ENCODE measurements around the gene HOXB7. TPM values are rescaled to one million over a fixed set of nuclear protein-coding genes. Genes with fewer than 3 reads are reported as not detected.

Gene HOXB7
- total RNA-seq, 1 donor from 2014 or later = 1.0 TPM

- H3K36me3 ChIP-seq (ENCODE audit: control insufficient read depth in 3 of 3, insufficient read depth in 3 of 3, low read length in 3 of 3) = no peaks in the 10 kb centered on the region
- H3K27me3 ChIP-seq (ENCODE audit: control insufficient read depth in 3 of 3, insufficient read depth in 3 of 3, low read length in 3 of 3) = peaks cover 96 to 98% (median 97%) of the 10 kb centered on the region in 3 donors
- no peak overlapping the region for H3K27ac ChIP-seq (ENCODE audit: low read depth, low read length)
- H3K9me3 ChIP-seq (ENCODE audit: control insufficient read depth in 3 of 3, low read length in 3 of 3) = no peaks in the 10 kb centered on the region
- H3K4me3 ChIP-seq (ENCODE audit: low read length in 3 of 3) = no peak overlapping the region
- H3K4me1 ChIP-seq (ENCODE audit: control insufficient read depth in 3 of 3, insufficient read depth in 3 of 3, low read length in 3 of 3) = peaks cover 8 to 12% (median 9%) of the 10 kb centered on the region in 3 donors
- no peak overlapping the region for H3K9ac ChIP-seq (ENCODE audit: low read depth in 1 of 3, low read length in 3 of 3)
Observed at GRCh38 chr17:48630009-48630924, 19.4 kb upstream of the HOXB7 start.

GRCh38 chr17:48629411-48629759 lies 18.6 kb upstream of the HOXB7 start:
- H3K9ac ChIP-seq (ENCODE audit: low read depth in 1 of 3, low read length in 3 of 3) = no peak overlapping the region
- no peak overlapping the region for H3K27ac ChIP-seq (ENCODE audit: low read depth, low read length)
- H3K27me3 ChIP-seq (ENCODE audit: control insufficient read depth in 3 of 3, insufficient read depth in 3 of 3, low read length in 3 of 3) = peaks cover 95 to 98% (median 97%) of the 10 kb centered on the region in 3 donors
- no peaks in the 10 kb centered on the region for H3K9me3 ChIP-seq (ENCODE audit: control insufficient read depth in 3 of 3, low read length in 3 of 3)
- no peak overlapping the region for H3K4me3 ChIP-seq (ENCODE audit: low read length in 3 of 3)
- H3K4me1 ChIP-seq (ENCODE audit: control insufficient read depth in 3 of 3, insufficient read depth in 3 of 3, low read length in 3 of 3) = peaks cover 12 to 17% (median 13%) of the 10 kb centered on the region in 3 donors
- no peaks in the 10 kb centered on the region for H3K36me3 ChIP-seq (ENCODE audit: control insufficient read depth in 3 of 3, insufficient read depth in 3 of 3, low read length in 3 of 3)

GRCh38 chr17:48628649-48629410 lies 18.0 kb upstream of the HOXB7 start:
- Histone ChIP-seq H3K27ac (ENCODE audit: low read depth, low read length) (no peak overlapping the region), H3K36me3 (ENCODE audit: control insufficient read depth in 3 of 3, insufficient read depth in 3 of 3, low read length in 3 of 3) (no peaks in the 10 kb centered on the region), H3K27me3 (ENCODE audit: control insufficient read depth in 3 of 3, insufficient read depth in 3 of 3, low read length in 3 of 3) (peaks cover 96 to 99% (median 97%) of the 10 kb centered on the region in 3 donors), H3K9me3 (ENCODE audit: control insufficient read depth in 3 of 3, low read length in 3 of 3) (no peaks in the 10 kb centered on the region), H3K9ac (ENCODE audit: low read depth in 1 of 3, low read length in 3 of 3) (no peak overlapping the region), H3K4me1 (ENCODE audit: control insufficient read depth in 3 of 3, insufficient read depth in 3 of 3, low read length in 3 of 3) (peaks cover 12 to 15% (median 13%) of the 10 kb centered on the region in 3 donors), H3K4me3 (ENCODE audit: low read length in 3 of 3) (no peak overlapping the region)

GRCh38 chr17:48627623-48628521 lies 17.1 kb upstream of the HOXB7 start:
- Histone ChIP-seq H3K36me3 (ENCODE audit: control insufficient read depth in 3 of 3, insufficient read depth in 3 of 3, low read length in 3 of 3) (no peaks in the 10 kb centered on the region), H3K27ac (ENCODE audit: low read depth, low read length) (no peak overlapping the region), H3K27me3 (ENCODE audit: control insufficient read depth in 3 of 3, insufficient read depth in 3 of 3, low read length in 3 of 3) (peaks cover 96 to 99% (median 97%) of the 10 kb centered on the region in 3 donors), H3K9me3 (ENCODE audit: control insufficient read depth in 3 of 3, low read length in 3 of 3) (no peaks in the 10 kb centered on the region), H3K4me3 (ENCODE audit: low read length in 3 of 3) (no peak overlapping the region), H3K9ac (ENCODE audit: low read depth in 1 of 3, low read length in 3 of 3) (no peak overlapping the region), H3K4me1 (ENCODE audit: control insufficient read depth in 3 of 3, insufficient read depth in 3 of 3, low read length in 3 of 3) (peaks cover 12 to 15% (median 13%) of the 10 kb centered on the region in 3 donors)

GRCh38 chr17:48627118-48627597 lies 16.3 kb upstream of the HOXB7 start:
- Histone ChIP-seq H3K4me3 (ENCODE audit: low read length in 3 of 3) (no peak overlapping the region), H3K9ac (ENCODE audit: low read depth in 1 of 3, low read length in 3 of 3) (no peak overlapping the region), H3K9me3 (ENCODE audit: control insufficient read depth in 3 of 3, low read length in 3 of 3) (no peaks in the 10 kb centered on the region), H3K27ac (ENCODE audit: low read depth, low read length) (no peak overlapping the region), H3K27me3 (ENCODE audit: control insufficient read depth in 3 of 3, insufficient read depth in 3 of 3, low read length in 3 of 3) (peaks cover 96 to 99% (median 97%) of the 10 kb centered on the region in 3 donors), H3K4me1 (ENCODE audit: control insufficient read depth in 3 of 3, insufficient read depth in 3 of 3, low read length in 3 of 3) (peaks cover 12 to 15% (median 13%) of the 10 kb centered on the region in 3 donors), H3K36me3 (ENCODE audit: control insufficient read depth in 3 of 3, insufficient read depth in 3 of 3, low read length in 3 of 3) (no peaks in the 10 kb centered on the region)

GRCh38 chr17:48626245-48627117 lies 15.7 kb upstream of the HOXB7 start, which contains the start of gene HOXB9:
Gene HOXB9, minus strand, starts transcription at chr17:48626358. Its CDS starts 89 bp downstream, at chr17:48626269.
- H3K9ac ChIP-seq (ENCODE audit: low read depth in 1 of 3, low read length in 3 of 3) = peak within 1 kb of the TSS in 2 of 3 donors; percentile 40 to 42
- peaks cover 96 to 99% (median 97%) of the 10 kb centered on the region in 3 donors for H3K27me3 ChIP-seq (ENCODE audit: control insufficient read depth in 3 of 3, insufficient read depth in 3 of 3, low read length in 3 of 3)
- H3K27ac ChIP-seq (ENCODE audit: low read depth, low read length) = no peak within 1 kb of the TSS
- no peaks in the 10 kb centered on the region for H3K9me3 ChIP-seq (ENCODE audit: control insufficient read depth in 3 of 3, low read length in 3 of 3)
- H3K36me3 ChIP-seq (ENCODE audit: control insufficient read depth in 3 of 3, insufficient read depth in 3 of 3, low read length in 3 of 3) = no peaks in the 10 kb centered on the region
- peaks cover 12 to 15% (median 13%) of the 10 kb centered on the region in 3 donors for H3K4me1 ChIP-seq (ENCODE audit: control insufficient read depth in 3 of 3, insufficient read depth in 3 of 3, low read length in 3 of 3)
- peak within 1 kb of the TSS; percentile 43 to 57 (median 49) for H3K4me3 ChIP-seq (ENCODE audit: low read length in 3 of 3)

GRCh38 chr17:48625495-48626244 lies 14.9 kb upstream of the HOXB7 start:
- H3K9me3 ChIP-seq (ENCODE audit: control insufficient read depth in 3 of 3, low read length in 3 of 3) = no peaks in the 10 kb centered on the region
- H3K4me3 ChIP-seq (ENCODE audit: low read length in 3 of 3) = peak overlapping the region; percentile 43 to 57 (median 49)
- peaks cover 12 to 15% (median 13%) of the 10 kb centered on the region in 3 donors for H3K4me1 ChIP-seq (ENCODE audit: control insufficient read depth in 3 of 3, insufficient read depth in 3 of 3, low read length in 3 of 3)
- no peaks in the 10 kb centered on the region for H3K36me3 ChIP-seq (ENCODE audit: control insufficient read depth in 3 of 3, insufficient read depth in 3 of 3, low read length in 3 of 3)
- H3K27me3 ChIP-seq (ENCODE audit: control insufficient read depth in 3 of 3, insufficient read depth in 3 of 3, low read length in 3 of 3) = peaks cover 95 to 98% (median 96%) of the 10 kb centered on the region in 3 donors
- H3K27ac ChIP-seq (ENCODE audit: low read depth, low read length) = no peak overlapping the region
- H3K9ac ChIP-seq (ENCODE audit: low read depth in 1 of 3, low read length in 3 of 3) = peak overlapping the region in 1 of 3 donors; percentile 42
